ENCODE data around the gene SLC25A47.
"Not testable (repeated sequence)": the region's sequence is repeated elsewhere in the genome, so short reads cannot be mapped to it uniquely, and the experiment has no call there.

Gene SLC25A47

DNA sequence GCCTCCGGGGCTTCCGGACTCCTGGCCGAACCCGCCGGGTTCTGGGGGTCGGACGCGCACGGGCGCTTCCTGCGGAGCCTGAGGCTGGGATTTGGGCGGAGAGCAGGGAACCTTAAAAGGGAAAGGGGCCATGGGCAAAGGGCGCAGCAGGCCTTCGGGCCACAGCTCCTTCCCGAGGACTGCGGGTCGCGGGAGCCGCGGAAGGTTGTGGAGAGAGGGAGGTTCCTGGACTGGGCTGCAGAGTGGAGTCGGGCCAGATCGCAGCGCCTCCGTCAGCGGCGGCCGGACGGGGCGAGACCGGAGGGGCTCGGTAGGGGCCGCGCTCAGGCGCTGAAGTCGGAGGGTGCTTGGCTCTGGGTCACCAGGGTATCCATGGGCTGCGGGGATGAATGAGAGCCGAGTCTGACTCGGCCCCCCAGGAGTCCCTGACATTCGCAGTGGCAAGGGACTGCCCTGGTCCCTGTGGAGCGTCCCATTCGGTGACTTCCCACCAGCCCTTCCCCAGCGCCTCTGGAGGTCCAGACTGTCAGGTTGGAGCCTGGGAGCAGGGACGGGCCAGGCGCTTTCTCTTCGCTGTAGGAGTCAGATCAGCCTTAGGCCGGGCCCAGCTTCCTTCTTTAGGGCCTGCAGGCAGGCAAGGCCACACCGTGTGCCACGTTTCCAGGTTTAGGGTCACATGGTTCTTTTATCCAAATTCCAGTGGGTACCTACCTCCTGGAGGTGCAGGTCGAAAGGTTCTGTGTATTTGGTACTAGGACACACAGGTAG is 16.0 kb upstream of the SLC25A47 start:
- Mint-ChIP-seq H3K4me1 (ENCODE audit: low read depth) (peaks cover 25% of the 10 kb centered on the region), H3K36me3 (ENCODE audit: low read depth) (no peaks in the 10 kb centered on the region), H3K9me3 (no peaks in the 10 kb centered on the region), H3K27me3 (peaks cover 2% of the 10 kb centered on the region), H3K4me3 (peak overlapping the region; percentile 72), H3K27ac (peak overlapping the region; percentile 44)
- DNase-seq = no peak

DNA sequence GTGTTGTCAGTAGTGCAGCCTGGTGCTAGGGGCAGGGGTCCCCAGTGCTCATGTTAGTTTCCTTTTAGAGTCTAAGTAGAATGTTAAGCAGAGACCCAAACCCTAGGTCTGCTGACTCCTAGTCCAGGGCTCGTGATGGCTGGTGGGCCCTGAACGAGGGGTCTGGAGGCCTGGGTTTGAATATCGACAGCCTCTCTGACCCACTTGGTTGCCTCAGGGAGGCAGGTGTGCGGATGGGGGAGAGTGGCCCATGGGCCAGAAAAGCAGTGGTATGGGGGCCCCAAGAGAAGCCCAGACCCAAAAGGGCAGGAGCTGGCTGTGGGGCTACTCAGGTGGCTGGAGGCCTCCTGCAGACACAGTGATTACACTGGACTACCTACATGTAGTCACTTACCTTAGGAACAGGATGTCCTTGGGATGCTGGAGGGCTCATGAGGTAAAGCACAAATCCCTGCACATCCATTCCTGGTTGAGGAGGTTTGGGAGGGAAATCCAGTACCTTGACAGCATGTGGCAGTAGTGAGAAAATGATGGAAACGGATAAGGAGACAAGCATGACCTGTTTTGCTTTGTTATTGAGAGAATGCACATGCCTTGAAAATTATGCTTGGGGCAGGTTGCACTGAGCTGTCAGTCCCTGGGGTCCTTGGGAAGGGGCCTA is 15.2 kb upstream of the SLC25A47 start:
- peak overlapping the region; percentile 72 for H3K4me3 Mint-ChIP-seq
- H3K4me1 Mint-ChIP-seq (ENCODE audit: low read depth) = peaks cover 25% of the 10 kb centered on the region
- H3K27me3 Mint-ChIP-seq = peaks cover 2% of the 10 kb centered on the region
- no peaks in the 10 kb centered on the region for H3K9me3 Mint-ChIP-seq
- H3K27ac Mint-ChIP-seq = peak overlapping the region; percentile 12
- DNase-seq = no peak
- no peaks in the 10 kb centered on the region for H3K36me3 Mint-ChIP-seq (ENCODE audit: low read depth)

DNA sequence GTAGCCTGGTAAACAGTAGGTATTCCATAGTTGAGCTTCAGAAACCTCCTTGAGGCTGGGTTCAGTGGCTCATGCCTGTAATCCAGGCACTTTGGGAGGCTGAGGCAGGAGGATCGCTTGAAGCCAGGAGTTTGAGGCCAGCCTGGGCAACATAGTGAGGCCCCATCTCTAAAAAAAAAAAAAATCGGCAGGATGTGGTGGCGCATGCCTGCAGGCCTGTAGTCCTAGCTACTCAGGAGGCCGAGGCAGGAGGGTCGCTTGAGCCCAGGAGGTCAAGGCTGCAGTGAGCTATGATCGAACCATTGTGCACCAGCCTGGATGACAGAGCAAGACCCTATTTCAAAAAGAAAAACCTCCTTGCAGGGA is 14.7 kb upstream of the SLC25A47 start:
- not testable (repeated sequence) for H3K27ac Mint-ChIP-seq; H3K9me3 Mint-ChIP-seq; H3K36me3 Mint-ChIP-seq (ENCODE audit: low read depth); H3K27me3 Mint-ChIP-seq; H3K4me3 Mint-ChIP-seq; DNase-seq
- H3K4me1 Mint-ChIP-seq (ENCODE audit: low read depth) = peaks cover 21% of the 10 kb centered on the region

DNA sequence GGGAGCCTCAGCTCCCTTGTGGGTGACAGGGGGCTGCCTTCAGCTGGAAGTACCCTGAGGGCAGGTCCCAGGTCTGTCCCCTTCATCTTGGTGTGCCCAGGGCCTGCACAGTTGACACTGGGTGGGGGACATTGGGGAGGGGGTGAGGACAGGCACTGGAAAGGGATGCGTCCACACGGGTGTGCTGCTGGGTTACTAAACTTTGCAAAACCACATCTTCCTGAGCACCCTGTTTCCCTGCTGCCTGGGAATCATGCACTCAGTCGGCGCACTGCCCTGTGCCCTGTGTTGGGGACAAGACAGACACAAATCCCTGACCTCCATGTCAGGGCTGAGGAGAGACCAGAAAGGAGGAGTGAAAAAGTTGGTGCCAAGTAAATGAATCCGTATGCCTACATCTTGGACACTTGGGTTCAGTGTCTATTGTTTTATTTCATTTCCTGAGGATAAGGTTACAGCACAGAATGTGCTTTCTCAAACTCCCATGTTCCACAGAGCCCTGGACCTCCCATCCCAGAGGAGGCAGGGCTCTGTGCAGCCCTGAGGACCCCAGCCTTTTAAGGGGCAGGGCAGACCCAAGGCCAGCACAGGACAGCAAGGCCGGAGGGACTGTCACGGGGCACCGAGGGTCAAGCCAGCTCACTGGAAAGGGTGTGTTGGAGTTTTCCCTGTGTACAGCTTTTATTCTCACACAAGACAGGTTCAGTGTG is 14.0 kb upstream of the SLC25A47 start:
- Mint-ChIP-seq H3K4me3 (no peak overlapping the region), H3K27ac (no peak overlapping the region), H3K9me3 (no peaks in the 10 kb centered on the region), H3K27me3 (peaks cover 2% of the 10 kb centered on the region), H3K36me3 (ENCODE audit: low read depth) (no peaks in the 10 kb centered on the region), H3K4me1 (ENCODE audit: low read depth) (peaks cover 17% of the 10 kb centered on the region)
- DNase-seq = no peak

DNA sequence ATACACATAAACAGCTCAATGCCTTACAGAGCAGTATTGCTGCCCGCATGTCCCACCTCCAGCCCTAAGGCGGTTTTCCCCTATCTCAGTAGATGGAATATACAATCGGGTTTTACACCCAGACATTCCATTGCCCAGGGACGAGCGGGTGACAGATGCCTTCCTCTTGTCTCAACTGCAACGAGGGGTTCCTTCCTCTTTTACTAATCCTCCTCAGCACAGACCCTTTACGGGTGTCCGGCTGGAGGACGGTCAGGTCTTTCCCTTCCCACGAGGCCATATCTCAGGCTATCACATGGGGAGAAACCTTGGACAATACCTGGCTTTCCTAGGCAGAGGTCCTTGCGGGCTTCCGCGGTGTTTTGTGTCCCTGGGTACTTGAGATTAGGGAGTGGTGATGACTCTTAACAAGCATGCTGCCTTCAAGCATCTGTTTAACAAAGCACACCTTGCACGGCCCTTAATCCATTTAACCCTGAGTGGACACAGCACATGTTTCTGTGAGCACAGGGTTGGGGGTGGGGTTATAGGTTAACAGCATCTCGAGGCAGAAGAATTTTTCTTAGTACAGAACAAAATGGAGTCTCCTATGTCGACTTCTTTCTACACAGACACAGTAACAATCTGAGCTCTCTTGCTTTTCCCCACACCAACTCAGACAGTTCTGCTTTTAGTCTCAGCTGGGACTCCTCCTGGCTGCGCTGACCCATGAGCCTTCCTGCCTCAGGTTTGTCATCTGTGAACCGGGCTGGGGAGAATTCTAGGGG is 10.8 kb upstream of the SLC25A47 start:
- not testable (repeated sequence) for H3K36me3 Mint-ChIP-seq (ENCODE audit: low read depth); DNase-seq; H3K27ac Mint-ChIP-seq; H3K9me3 Mint-ChIP-seq; H3K27me3 Mint-ChIP-seq; H3K4me3 Mint-ChIP-seq
- H3K4me1 Mint-ChIP-seq (ENCODE audit: low read depth) = peaks cover 10% of the 10 kb centered on the region

DNA sequence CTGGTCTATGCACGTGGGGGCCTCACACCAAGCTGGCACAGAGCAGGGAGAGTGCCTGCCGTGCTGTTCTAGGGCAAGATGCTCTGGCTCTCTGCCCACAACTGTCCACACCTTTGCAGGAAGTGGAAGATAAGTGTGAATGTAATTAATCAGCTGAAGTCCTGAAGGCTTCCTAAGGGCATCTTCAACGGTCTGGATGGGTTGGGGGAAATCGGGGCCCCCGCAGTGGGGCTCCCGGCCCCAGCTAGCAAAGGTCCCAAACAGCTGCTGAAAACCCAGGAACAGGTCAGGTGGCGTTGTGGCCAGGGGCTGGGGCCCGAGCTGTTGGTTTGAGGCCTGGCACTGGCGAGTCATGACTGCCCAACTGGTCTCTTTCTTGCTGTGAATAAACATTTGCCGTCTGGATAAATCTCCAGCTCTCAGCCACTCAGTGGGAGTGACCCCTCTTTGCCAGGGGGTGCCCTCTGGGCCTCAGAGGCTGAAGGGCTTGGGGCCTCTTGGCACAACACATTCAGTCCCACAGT is 10.2 kb upstream of the SLC25A47 start:
- H3K36me3 Mint-ChIP-seq (ENCODE audit: low read depth) = no peaks in the 10 kb centered on the region
- peaks cover 14% of the 10 kb centered on the region for H3K4me1 Mint-ChIP-seq (ENCODE audit: low read depth)
- no peak overlapping the region for H3K4me3 Mint-ChIP-seq
- H3K9me3 Mint-ChIP-seq = no peaks in the 10 kb centered on the region
- H3K27ac Mint-ChIP-seq = no peak overlapping the region
- DNase-seq = no peak
- H3K27me3 Mint-ChIP-seq = no peaks in the 10 kb centered on the region

DNA sequence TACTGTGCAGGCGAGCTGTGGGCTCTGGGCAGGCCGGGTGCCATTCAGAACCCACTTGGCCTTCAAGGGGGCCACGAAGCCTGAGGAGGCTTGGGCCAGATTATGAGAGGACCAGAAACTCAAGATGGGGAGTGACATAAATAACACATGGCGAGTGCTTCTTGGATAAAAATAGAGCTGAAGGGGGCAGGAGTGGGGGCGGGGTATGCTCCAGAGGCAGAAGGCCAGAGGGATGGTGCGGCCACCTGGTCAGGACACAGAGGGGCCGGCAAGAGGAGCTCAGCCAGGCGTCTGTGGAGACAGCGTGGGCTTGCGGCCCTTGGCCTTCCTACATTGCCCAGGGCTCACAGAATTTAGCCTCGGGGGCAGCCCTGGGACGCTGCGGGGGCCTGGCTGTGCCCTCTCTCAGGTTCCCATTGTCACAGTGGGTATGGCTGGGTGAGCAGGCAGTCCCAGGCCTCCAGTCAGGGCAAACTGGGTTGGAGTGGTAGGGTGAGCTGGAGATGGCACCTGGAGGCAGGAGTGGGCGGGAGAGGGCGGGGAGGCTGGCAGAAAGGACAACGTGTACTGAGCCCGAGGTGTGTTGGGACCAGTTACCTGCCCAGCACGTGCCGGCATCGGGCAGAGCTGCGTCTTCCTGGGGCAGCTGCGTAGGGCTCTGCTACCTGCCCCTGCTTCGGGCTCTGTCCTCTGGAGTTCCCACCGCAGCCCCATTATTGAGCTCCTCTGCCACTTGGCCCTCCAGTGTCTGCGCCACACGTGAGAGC is 9.5 kb upstream of the SLC25A47 start:
- peaks cover 14% of the 10 kb centered on the region for H3K4me1 Mint-ChIP-seq (ENCODE audit: low read depth)
- no peak for DNase-seq
- no peak overlapping the region for H3K4me3 Mint-ChIP-seq
- no peaks in the 10 kb centered on the region for H3K9me3 Mint-ChIP-seq
- H3K36me3 Mint-ChIP-seq (ENCODE audit: low read depth) = no peaks in the 10 kb centered on the region
- no peak overlapping the region for H3K27ac Mint-ChIP-seq
- no peaks in the 10 kb centered on the region for H3K27me3 Mint-ChIP-seq

DNA sequence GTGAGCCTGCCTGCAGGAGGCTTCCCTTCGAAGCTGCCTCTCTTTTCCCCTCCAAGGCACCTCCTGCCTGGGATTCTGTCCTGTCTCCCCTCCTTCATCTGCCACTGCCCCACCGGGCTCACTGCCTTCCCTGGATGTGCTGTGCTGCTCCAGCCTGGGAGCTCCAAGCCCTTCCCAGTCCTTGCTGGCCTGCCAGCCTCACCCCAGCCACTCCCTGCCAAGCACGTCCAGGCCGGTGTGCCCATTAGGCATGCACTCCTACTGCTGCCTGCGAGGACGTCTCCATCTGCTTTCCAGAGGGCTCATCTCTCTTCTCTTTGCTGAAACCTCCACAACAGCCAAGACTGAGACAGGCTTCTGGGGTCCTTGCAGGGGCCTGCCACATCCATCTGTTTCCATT is 8.4 kb upstream of the SLC25A47 start:
- Mint-ChIP-seq H3K27ac (no peak overlapping the region), H3K4me3 (no peak overlapping the region), H3K4me1 (ENCODE audit: low read depth) (peaks cover 14% of the 10 kb centered on the region), H3K27me3 (no peaks in the 10 kb centered on the region), H3K36me3 (ENCODE audit: low read depth) (no peaks in the 10 kb centered on the region), H3K9me3 (no peaks in the 10 kb centered on the region)
- no peak for DNase-seq

DNA sequence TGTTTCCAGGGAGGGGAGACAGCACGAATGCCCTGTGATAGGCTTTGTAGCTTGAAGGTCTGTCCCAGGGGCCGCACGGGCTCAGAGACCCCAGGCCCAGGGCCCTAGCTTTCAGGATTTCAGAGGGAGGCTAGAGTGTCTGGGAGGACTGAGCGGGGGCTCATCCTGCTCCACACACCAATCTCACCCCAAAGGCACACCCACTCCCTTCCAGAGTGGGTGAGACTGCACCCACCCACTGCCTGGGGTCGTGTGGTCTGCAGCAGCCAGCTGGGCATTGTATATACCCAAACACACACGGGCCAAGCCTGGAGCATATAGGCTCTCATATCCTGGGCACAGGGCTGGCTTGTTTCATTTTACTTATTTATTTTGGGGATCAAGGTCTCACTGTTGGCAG is 5.8 kb upstream of the SLC25A47 start:
- Mint-ChIP-seq H3K36me3 (ENCODE audit: low read depth) (no peaks in the 10 kb centered on the region), H3K9me3 (no peaks in the 10 kb centered on the region), H3K4me1 (ENCODE audit: low read depth) (peaks cover 14% of the 10 kb centered on the region), H3K27me3 (no peaks in the 10 kb centered on the region), H3K4me3 (no peak overlapping the region), H3K27ac (no peak overlapping the region)
- DNase-seq = no peak

DNA sequence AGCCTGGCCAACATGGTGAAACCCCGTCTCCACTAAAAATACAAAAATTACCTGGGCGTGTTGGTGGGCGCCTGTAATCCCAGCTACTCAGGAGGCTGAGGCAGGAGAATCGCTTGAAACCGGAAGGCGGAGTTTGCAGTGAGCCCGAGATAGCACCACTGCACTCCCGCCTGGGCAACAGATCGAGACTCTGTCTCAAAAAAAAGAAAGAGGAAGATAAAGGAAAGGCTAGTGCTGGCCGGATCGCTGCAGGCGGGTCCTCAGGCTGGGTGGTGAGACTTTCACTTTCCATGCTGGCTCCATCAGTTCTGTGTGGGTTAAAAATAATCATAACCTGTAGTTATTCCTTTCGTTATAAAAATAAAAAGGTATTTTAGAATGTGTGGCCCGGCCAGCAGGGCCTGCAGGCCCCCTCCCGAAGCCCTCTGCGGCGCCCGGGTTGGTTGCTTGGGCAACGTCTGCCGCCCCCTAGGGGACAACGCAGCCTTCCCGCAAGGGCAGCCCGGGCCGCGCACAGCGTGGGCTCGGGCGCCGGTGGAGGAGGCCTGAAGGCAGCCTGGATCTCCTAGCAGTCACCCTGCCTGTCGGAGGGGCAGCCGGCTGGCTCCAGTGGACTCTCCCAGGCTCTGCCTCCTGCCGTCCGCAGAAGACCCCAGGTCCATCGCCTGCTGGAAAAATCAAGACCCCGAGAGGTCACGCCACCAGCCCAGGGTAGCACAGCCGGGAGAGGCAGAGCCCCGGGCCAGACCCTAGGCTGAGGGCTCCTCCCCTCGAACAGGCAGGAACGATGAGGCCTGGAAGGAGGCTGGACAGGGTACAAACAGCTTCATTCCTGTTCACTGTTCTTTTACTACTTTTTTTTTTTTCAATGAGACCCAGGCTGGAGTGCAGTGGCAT is 5.0 kb upstream of the SLC25A47 start:
- Mint-ChIP-seq H3K4me3 (peak overlapping the region; percentile 58), H3K9me3 (no peaks in the 10 kb centered on the region), H3K27ac (peak overlapping the region; percentile 64), H3K36me3 (ENCODE audit: low read depth) (no peaks in the 10 kb centered on the region), H3K4me1 (ENCODE audit: low read depth) (peaks cover 10% of the 10 kb centered on the region), H3K27me3 (no peaks in the 10 kb centered on the region)
- DNase-seq = peak; percentile 82

DNA sequence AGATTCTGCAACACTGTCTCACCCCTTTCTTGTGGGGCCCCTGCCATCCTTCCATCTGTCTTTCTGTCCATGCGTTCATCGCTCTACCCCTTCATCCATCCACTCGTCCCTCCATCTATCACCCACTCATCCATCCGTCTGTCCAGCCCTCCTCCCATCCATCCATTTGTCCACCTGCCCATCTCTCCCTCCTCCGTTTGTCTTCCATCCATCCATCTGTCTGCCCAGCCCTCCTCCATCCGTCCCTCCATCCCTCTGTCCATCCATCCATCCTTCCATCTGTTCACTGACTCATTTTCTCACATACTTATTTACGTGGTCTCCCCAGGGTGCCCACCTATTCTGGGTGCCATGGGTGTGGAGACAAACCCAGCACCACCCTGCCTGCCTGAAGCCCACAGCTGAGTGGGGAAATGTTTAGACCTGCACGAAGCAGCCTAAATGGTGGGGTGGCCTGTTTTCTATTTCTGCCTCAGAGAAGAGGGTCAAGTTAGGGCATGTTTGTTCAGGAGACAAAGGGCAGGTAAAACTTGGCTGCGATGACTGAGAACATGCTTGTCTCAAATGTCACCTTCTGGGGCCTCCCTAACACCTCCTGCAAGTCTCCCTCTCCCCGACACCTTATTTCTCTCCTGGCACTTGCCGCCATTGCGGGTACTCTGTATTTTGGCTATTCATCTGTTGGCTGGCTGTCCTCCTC is 2.8 kb upstream of the SLC25A47 start:
- Mint-ChIP-seq H3K4me3 (no peak overlapping the region), H3K9me3 (no peaks in the 10 kb centered on the region), H3K36me3 (ENCODE audit: low read depth) (no peaks in the 10 kb centered on the region), H3K27ac (no peak overlapping the region), H3K27me3 (no peaks in the 10 kb centered on the region), H3K4me1 (ENCODE audit: low read depth) (peaks cover 5% of the 10 kb centered on the region)
- DNase-seq = no peak

DNA sequence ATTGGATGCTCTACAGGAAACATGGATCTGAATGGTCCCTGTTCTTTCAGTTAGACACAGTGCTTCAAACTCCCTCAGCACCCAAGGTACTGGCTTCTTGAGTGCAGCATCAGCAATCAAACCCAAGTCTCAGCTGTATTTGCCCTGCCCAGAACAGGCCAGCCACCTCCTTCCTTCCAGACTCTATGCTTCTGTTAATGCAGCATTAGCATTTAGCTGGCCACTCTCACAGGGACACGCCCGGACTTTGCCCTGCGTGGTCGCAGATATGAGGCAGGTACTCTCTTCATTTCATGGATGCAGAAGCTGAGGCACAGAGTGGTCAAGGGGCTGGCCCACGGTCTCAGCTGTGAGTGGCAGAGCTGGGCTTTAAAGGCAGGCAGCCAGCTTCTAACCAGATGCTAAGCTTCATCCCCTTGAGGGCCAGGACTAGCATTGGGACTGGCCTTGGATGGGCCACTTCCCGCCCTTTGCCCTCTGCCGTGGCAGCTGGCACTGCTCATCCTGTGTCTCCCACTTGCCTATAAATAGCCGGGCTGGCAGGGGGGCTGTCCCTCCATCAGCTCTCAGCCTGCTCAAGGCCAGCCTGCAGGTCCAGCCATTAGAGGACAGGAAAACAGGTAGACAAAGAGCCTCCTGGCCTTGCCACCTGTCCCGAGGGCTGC is 1.5 kb upstream of the SLC25A47 start:
- Mint-ChIP-seq H3K27ac (no peak overlapping the region), H3K27me3 (no peaks in the 10 kb centered on the region), H3K36me3 (ENCODE audit: low read depth) (no peaks in the 10 kb centered on the region), H3K4me3 (no peak overlapping the region), H3K4me1 (ENCODE audit: low read depth) (peaks cover 5% of the 10 kb centered on the region), H3K9me3 (no peaks in the 10 kb centered on the region)
- DNase-seq = no peak

Measured in activated T-cell treated with anti-CD3 and anti-CD28 coated beads, Interleukin-2, amount 50 U/mL, for 24 hours (primary cell).